GM21390 (cell line): ENCODE data around the gene SF3B2.
"Not testable (repeated sequence)": the region's sequence is repeated elsewhere in the genome, so short reads cannot be mapped to it uniquely, and the experiment has no call there.

Experiments
- ATAC-seq: cut with Tn5 transposase; IDR thresholded peaks from one replicate; pipeline ENCODE4 v1.9.1; 2021; ENCODE audit not compliant: unreplicated experiment

Gene SF3B2

DNA sequence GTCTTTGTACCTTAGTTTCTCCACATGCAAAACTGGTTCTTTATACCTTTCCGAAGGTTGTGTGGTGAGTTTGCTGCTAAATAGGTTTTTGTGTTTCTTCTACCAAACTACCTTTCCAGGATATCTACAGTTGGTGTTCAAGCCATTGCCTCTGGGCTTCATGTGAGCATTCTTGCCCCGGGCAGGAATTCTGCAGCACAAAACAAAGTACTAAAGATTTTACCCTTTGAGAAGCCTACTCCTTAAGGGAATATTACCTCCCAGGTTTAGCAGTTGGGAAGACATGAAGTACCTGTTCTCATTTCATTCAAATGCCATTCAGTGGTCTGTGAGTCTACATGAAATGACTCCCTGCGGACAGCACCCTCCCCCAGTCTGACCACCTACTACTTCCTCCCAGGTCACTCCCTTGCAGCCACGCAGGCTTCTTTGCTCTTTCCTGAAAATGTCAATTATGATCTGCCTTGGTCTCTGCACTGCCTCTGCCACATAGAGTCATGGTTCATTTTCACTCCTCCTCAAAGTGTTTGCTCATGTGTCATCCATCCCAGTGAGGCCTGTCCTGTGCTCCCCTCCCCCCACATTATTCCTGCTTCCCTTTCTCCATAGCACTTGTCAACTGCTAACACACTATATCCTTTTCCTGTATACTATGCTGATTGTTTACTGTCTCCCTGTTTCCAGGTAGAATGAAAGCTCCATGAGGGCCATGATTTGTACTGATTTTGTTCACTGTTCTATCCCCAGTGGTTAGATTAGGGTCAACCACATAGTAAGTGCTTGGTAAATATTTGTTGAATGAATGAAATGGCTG lies 54.8 kb downstream of the SF3B2 start:
- ATAC-seq: no peak

DNA sequence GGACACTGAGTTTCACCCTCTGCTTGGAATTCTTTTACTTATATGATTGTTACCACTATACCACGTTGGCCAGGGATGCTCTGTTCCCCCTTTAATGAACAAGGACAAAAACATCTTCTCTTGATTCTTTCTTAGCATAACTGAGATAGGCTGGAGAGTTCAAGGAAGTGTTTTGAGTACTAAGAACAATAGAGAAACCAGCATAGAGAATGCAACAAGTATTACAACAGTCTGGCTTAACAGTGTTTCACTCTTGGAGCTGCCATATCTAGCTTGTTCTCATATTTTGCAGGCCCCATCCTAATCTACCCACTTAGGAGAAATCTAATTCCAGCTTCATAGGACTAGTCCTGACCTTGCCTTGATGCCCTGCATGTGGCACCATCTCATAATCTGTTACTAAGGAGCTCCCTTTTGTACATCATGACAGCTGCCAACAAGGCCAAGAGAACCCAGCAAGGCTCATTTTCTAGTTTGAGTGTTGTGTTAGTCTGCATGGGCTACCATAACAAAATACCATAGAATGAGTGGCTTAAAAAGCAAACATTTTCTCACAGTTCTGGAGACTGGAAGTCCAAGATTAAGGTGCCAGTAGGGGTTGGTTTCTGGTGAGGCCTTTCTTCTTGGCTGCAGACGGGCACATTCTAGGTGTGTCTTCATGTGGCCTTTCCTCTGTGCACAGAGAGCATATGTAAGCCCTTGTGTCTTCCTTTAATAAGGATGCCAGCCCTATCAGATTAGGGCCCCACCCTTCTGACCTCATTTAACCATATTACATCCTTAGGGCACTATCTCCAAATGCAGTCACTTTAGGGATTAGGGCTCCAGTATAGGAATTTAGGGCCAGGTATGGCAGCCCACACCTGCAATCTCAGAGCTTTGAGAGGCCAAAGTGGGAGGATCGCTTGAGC lies 55.7 kb downstream of the SF3B2 start:
- no peak for ATAC-seq

DNA sequence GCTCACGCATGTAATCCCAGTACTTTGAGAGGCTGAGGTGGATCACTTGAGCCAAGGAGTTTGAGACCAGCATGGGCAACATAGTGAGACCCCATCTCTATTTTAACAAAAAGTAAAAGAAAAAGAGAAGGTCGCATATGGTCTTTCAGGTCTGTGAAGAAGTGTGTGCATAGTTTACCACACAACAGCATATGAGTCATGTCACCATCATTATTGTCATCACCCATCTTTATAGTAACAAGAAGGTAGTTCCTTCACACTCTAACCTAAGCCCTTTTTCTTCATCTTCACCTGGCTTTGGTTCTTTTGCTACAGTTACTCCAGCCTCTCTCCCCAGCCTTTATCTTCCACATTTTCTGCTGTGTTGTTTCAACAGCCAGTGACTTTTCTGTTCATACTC lies 57.1 kb downstream of the SF3B2 start:
- no peak for ATAC-seq

DNA sequence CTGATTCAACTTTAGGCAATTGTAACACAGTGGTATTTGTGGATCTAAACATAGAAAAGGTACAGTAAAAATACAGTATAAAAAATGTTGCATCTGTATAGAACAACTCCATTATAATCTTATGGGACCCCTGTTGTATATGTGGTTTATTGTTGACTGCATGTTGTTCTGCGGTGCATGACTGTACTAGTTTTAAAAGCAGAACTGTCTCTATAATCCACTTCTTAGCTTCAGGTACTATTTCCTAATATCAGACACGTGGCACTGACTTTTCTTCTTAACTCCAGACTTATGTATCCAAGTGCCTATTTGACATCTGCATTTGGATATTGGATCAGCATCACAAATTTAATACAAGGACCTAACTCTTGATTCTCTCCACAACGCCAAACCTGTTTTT lies 59.0 kb downstream of the SF3B2 start:
- ATAC-seq: no peak

DNA sequence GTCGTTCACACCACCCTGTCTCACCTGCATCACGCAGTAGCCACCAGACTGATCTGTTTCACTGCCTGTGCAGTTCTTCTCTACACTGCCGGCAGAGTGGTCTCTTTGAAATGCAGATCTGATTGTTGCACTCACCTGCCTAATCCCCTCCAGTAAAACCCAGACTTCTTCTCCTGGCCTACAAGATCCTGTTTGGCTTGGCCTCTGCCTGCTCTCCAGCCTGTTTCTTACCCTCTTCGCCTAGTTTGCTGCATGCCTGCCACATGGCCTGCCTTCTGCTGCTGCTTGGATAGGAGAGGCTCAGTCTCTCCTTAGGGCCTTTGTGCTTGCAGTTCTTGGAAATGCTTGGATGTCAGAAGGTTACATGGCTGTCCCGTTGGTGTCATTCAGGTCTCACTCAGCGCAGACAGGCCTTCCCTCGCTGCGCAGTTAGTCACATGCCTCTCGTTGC lies 59.9 kb downstream of the SF3B2 start:
- no peak for ATAC-seq

GRCh38 chr11:66112601-66113499 lies 60.7 kb downstream of the SF3B2 start:
- ATAC-seq: no peak

DNA sequence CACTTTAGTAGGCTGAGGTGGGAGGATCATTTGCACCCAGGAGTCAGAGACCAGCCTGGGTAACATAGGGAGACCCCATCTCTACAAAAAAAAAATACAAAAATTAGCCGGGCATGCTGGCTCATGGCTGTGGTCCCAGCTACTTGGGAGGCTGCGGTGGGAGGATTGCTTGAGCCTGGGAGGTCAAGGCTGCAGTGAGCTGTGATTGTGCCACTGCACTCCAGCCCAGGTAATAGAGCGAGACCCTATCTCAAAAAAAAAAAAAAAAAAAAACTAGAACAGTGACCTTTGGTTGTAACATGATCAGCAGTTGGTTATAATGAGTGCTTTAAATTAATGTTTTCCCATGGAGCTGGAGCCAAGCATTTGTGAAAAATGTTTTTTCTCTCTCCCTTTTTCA lies 62.8 kb downstream of the SF3B2 start:
- not testable (repeated sequence) for ATAC-seq

DNA sequence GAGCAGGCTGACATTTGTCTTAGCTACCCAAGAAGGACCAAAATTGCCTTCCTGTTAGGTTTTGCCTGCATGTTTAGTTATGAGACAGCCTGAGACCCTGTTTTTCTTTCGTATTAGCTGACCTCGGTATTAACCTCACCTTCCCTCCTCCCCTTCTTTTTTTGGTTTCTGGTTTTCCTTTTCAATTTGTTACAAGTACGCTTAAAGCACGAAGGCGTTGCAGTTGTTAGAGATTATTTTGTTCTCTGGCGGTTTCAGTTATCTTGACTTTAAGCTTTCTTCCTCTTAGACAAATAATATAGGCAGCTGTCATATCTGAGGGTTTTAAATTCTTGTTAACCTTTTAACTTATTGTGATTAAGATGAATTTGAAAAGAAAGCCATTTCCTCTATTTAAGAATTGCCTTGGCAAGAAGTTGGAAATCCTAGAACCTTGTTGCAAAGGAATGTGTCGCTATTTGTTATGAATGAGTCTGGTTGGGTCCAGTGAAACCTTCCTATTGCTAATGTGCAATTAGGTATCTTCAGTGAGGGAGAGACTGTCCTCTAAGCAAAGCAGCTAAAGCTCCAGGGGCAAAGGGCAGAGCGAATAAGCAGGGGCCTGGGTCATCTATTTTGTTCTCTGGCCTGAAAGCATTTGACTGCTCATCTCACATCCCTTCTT lies 63.6 kb downstream of the SF3B2 start:
- peak; percentile 67 for ATAC-seq

DNA sequence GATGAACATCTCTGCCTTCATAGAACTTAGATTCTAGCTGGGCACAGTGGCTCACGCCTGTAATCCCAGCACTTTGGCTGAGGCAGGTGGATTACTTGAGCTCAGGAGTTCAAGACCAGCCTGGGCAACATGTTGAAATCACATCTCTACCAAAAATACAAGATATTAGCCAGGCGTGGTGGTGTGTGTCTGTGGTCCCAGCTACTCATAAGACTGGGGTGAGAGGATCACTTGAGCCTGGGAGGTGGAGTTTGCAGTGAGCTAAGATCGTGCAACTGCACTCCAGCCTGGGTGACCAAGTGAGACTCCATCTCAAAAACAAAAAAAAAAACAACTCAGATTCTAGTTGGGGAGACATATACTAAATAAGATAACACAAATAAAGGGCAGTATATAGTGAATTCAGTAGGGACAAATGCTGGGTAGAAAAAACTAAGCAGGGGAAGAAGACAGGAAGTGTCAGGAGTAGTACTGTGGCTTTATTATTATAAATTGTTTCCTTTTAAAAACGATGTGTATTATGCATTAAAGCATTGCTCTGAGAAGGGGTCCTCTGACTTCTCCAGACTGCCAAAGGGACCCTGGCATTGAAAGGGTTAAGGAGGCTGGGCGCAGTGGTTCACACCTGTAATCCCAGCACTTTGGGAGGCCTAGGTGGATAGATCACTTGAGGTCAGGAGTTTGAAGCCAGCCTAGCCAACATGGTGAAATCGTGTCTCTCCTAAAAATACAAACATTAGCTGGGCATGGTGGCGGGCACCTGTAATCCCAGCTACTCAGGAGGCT lies 64.6 kb downstream of the SF3B2 start:
- ATAC-seq: no peak

DNA sequence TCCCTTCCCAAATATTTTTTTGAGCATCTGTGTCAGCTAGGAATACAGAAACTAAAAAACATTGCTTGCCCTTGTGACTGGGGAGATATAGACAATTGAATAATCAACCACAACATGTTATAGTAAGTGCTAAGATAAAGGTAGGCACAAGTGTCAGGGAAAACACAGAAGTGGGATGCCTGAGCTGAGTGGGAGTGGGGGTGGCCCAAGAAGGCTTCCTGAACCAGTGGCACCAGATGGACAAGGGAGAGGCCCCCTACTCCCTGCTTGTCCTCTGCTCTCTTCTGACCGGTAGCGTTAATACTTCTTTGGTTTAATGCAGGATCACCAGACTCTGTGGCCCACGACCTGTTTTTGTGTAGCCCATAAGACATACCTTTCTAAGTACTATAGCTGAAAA lies 66.7 kb downstream of the SF3B2 start:
- no peak for ATAC-seq
